Endothelial cell of umbilical vein (primary cell): ENCODE data around the gene RLF.

Experiments used
- CTCF ChIP-seq, 2 donors: IDR thresholded peaks; 1 replicate in 1 of 2; 2 replicates in 1 of 2; pipeline ENCODE4 v1.5.1; 2011; ENCODE audit warnings: low read length in 2 of 2, mild to moderate bottlenecking in 2 of 2, moderate library complexity in 2 of 2, control low read depth in 1 of 2, inconsistent platforms in 1 of 2, low read depth in 1 of 2; ENCODE audit not compliant: insufficient read depth in 1 of 2; ENCODE audit errors: extremely low read depth in 1 of 2
- FOS ChIP-seq: IDR thresholded peaks from 2 replicates; pipeline ENCODE4 v1.6.1; 2011; ENCODE audit warnings: mild to moderate bottlenecking, low read length, moderate library complexity, borderline replicate concordance; ENCODE audit not compliant: insufficient read depth
- GATA2 ChIP-seq: IDR thresholded peaks from 2 replicates; pipeline ENCODE4 v1.7.0; 2011; ENCODE audit warnings: low read depth, mild to moderate bottlenecking, moderate library complexity, mixed read lengths, low read length; ENCODE audit not compliant: insufficient read length, insufficient read depth
- MAX ChIP-seq: IDR thresholded peaks from 2 replicates; pipeline ENCODE4 v1.6.1; 2011; ENCODE audit not compliant: insufficient read depth, insufficient read length
- MYC ChIP-seq: IDR thresholded peaks from one replicate; pipeline ENCODE4 v1.6.1; 2011; ENCODE audit warnings: mild to moderate bottlenecking, low read depth, low read length
- POLR2A ChIP-seq: IDR thresholded peaks from 2 replicates; pipeline ENCODE4 v1.6.1; 2012; ENCODE audit warnings: low read depth, mild to moderate bottlenecking, control low read depth, low read length
- POLR2AphosphoS5 ChIP-seq: IDR thresholded peaks from 2 replicates; pipeline ENCODE4 v1.6.1; 2012; ENCODE audit warnings: low read depth, mild to moderate bottlenecking, control low read depth, low read length, moderate library complexity; ENCODE audit not compliant: insufficient read depth

GRCh38 chr1:40226192-40226591, 65.0 kb downstream of the RLF start:
- TF ChIP-seq GATA2 (no peak), CTCF (IDR thresholded peaks at IDR 0.05; ENCODE audit: extremely low read depth in 1 of 2, insufficient read depth in 1 of 2, low read depth in 1 of 2, low read length in 2 of 2) (no peak), MYC (no peak), POLR2A (no peak), FOS (no peak), MAX (no peak), POLR2AphosphoS5 (no peak)
